GM18499 (cell line): ENCODE data around the gene SLC26A11.

Experiments
- ATAC-seq: cut with Tn5 transposase; IDR thresholded peaks from one replicate; pipeline ENCODE4 v1.9.1; 2021; ENCODE audit warnings: moderate number of reproducible peaks; ENCODE audit not compliant: insufficient read depth, unreplicated experiment

SLC26A11 gene

GRCh38 chr17:80220054-80220735, at the start of gene SLC26A11, which contains the start of gene SGSH:
TSS of gene SLC26A11 (plus strand) at chr17:80220427. CDS start at chr17:80221561, 1,134 bp downstream.
TSS of gene SGSH (minus strand) at chr17:80220333. CDS start at chr17:80220313, 20 bp downstream.
- no peak for ATAC-seq

- ATAC-seq = no peak
These were observed 48.5 kb upstream of the SLC26A11 start for GRCh38 chr17:80171681-80172080.

GRCh38 chr17:80173126-80173525, 47.1 kb upstream of the SLC26A11 start:
- ATAC-seq = no peak

GRCh38 chr17:80173916-80174315, 46.3 kb upstream of the SLC26A11 start:
- no peak for ATAC-seq

- ATAC-seq = no peak
These were observed 43.5 kb upstream of the SLC26A11 start for GRCh38 chr17:80176757-80177156.

- no peak for ATAC-seq
These were observed 42.1 kb upstream of the SLC26A11 start for GRCh38 chr17:80177986-80178595.

GRCh38 chr17:80180192-80180591, 40.0 kb upstream of the SLC26A11 start:
- ATAC-seq = no peak

GRCh38 chr17:80181431-80181830, 38.8 kb upstream of the SLC26A11 start:
- ATAC-seq = no peak

GRCh38 chr17:80182118-80182844, 37.9 kb upstream of the SLC26A11 start:
- no peak for ATAC-seq

GRCh38 chr17:80182845-80183223, 37.4 kb upstream of the SLC26A11 start:
- no peak for ATAC-seq

GRCh38 chr17:80183581-80184422, 36.4 kb upstream of the SLC26A11 start:
- ATAC-seq = no peak

- ATAC-seq = no peak
These were observed 35.9 kb upstream of the SLC26A11 start for GRCh38 chr17:80184423-80184714.

GRCh38 chr17:80185968-80186367, 34.3 kb upstream of the SLC26A11 start:
- ATAC-seq = no peak

- no peak for ATAC-seq
These were observed 33.1 kb upstream of the SLC26A11 start for GRCh38 chr17:80187090-80187489.

- no peak for ATAC-seq
These were observed 32.7 kb upstream of the SLC26A11 start for GRCh38 chr17:80187515-80187941.

- ATAC-seq = no peak
These were observed 30.6 kb upstream of the SLC26A11 start for GRCh38 chr17:80189611-80190010.

GRCh38 chr17:80190716-80191115, 29.5 kb upstream of the SLC26A11 start:
- ATAC-seq = no peak

GRCh38 chr17:80191192-80191591, 29.0 kb upstream of the SLC26A11 start:
- ATAC-seq = no peak

- no peak for ATAC-seq
These were observed 28.2 kb upstream of the SLC26A11 start for GRCh38 chr17:80191865-80192661.

- ATAC-seq = no peak
These were observed 25.1 kb upstream of the SLC26A11 start for GRCh38 chr17:80195141-80195540.
